ENCODE measurements around the gene GNAI3.

GNAI3 gene

DNA sequence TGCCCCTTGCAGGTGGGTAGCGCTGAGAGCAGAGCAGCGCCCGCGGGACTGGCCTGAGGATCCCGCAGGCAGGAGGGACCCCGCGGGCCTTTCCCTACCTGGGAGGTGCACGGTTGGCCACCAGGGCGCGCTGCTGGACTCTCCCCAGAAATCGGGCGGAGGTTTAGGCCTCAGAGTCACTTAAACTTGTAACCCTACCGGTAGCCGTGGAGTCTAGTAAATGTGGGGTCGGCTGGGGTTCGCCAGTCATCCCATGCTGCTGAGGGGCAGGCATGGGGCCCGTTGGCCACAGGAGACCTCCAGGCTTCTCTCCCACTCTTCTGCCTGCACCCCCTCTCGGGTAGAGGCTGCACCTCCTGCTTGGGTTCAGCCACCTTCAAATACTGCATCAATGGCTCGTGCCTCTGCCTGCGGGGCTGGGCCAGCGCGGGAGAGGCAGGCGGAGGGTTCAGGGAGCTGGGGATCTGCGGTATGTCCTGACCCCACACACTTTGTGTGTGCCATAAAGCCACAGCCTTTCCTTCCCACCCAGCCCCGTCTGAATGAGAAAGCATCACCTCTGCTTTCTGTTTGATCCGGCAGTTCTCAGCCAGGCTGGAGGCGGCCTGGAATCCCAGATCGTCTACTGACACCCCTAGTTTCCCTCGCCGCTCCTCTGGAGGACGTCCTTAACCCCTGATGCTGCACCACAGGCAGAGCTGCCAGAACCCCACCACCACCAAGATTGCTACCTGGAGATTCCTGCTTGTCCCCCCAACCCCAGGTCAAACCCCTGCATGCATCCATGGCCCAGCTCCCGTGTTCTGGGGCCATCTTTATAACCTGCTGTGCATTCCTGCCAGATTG lies 95.2 kb downstream of the GNAI3 start:
- DNase-seq (ENCODE audit: insufficient read length, low spot score) (no peak), FAIRE-seq (no peak)
- TF ChIP-seq, protein P1, sequence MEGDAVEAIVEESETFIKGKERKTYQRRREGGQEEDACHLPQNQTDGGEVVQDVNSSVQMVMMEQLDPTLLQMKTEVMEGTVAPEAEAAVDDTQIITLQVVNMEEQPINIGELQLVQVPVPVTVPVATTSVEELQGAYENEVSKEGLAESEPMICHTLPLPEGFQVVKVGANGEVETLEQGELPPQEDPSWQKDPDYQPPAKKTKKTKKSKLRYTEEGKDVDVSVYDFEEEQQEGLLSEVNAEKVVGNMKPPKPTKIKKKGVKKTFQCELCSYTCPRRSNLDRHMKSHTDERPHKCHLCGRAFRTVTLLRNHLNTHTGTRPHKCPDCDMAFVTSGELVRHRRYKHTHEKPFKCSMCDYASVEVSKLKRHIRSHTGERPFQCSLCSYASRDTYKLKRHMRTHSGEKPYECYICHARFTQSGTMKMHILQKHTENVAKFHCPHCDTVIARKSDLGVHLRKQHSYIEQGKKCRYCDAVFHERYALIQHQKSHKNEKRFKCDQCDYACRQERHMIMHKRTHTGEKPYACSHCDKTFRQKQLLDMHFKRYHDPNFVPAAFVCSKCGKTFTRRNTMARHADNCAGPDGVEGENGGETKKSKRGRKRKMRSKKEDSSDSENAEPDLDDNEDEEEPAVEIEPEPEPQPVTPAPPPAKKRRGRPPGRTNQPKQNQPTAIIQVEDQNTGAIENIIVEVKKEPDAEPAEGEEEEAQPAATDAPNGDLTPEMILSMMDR (IDR thresholded peaks at IDR 0.05; ENCODE audit: insufficient read depth, missing control alignments): peak; percentile 72

DNA sequence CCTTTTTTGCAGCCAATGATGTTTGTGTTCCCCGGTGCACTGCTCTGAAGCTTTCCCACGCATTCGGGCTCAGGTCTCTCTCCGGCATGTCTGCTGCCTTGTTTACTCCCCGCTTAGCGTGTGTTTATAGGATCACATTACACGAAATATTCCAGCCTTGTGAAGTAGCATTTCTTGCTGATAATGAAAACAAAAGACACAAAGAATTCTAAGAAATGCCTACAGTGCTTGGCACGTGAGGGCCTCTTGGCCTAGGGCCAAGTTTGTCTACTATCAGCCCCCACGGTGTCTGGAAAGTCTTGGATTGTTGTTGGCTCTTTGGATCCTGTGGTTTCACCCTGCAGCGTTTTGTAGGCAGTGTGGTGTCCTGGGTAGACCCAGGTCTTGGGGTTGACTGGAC lies 96.3 kb downstream of the GNAI3 start:
- no peak for DNase-seq (ENCODE audit: insufficient read length, low spot score)
- TF ChIP-seq, protein P1 (IDR thresholded peaks at IDR 0.05; ENCODE audit: insufficient read depth, missing control alignments): no peak
- FAIRE-seq: no peak

DNA sequence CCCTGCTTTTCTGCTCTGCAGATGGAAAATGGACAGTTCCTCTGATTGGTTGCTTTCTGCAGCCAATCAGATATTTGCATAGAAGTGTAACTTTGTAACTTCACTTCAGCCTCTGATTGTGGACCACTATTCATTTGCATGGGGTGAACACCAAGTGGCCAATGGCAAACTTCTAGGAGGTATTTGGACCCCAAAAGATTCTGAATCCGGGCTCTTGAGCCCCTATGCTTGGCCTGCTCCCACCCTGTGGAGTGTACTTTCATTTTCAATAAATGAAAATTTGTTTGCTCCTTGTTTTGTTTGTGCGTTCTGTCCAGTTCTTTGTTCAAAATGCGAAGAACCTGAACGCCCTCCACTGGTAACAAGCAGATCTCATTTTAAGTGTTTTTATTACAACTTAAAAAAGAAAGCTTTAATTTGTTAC lies 101.1 kb downstream of the GNAI3 start:
- TF ChIP-seq, protein P1 (IDR thresholded peaks at IDR 0.05; ENCODE audit: insufficient read depth, missing control alignments): peak; percentile 75
- DNase-seq (ENCODE audit: insufficient read length, low spot score) (no peak), FAIRE-seq (no peak)

DNA sequence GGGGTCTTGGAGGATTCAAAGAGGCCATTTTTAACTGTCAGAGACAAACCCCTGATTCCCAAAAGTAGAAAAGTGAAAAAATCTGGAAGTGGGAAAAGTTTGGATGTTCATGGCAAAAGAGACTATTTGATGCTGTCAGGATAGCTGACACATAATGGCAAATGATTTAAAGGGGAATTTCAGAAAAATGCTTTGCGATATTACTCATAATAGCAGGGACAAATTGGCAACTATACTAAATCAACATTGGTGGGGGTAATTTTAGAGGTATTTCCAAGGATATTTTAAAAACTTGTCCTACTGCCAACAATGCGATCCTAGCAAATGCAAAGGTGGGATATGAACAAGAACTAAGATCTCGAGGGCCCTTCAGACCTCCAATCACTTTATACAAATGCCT lies 102.2 kb downstream of the GNAI3 start:
- DNase-seq (ENCODE audit: insufficient read length, low spot score) (no peak), FAIRE-seq (no peak)
- TF ChIP-seq, protein P1 (IDR thresholded peaks at IDR 0.05; ENCODE audit: insufficient read depth, missing control alignments): no peak

DNA sequence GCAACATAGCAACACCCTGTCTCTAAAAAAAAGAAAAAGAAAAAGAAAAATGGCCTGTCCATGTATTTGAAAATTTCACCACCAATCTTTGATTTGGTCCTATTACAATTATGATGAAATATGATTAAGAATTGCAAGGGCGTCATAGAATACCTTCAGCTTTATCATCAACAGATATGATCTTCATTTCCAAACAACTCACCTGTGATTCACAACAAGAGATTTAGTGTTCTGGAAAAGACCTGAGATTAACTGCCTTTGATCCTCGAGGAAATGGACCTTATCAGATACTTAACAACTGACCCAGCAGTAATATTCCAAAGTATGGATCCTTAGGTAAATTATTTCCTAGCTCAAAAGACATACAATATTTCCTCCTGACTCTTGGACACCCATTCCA lies 104.0 kb downstream of the GNAI3 start:
- DNase-seq (ENCODE audit: insufficient read length, low spot score) (no peak), FAIRE-seq (no peak)
- TF ChIP-seq, protein P1 (IDR thresholded peaks at IDR 0.05; ENCODE audit: insufficient read depth, missing control alignments): no peak

DNA sequence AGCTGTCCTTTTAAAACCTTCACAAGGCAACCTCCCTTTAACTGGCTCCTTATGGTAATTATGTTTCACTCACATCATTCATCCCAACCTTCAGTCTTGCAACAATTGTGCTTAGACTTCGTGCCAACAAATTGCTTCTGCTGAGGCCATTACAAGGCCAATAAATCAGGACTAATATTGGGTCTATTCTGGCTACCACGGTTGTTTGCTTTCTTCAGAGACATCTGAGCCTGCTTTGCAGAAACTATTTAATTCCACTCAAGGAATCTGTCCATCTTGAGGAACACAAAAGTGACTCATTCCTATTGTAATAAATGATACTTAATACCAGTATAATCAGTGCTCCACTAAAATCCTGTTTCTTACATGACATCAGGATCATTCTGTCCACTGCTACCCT lies 104.9 kb downstream of the GNAI3 start:
- TF ChIP-seq, protein P1 (IDR thresholded peaks at IDR 0.05; ENCODE audit: insufficient read depth, missing control alignments): no peak
- DNase-seq (ENCODE audit: insufficient read length, low spot score) (no peak), FAIRE-seq (no peak)

DNA sequence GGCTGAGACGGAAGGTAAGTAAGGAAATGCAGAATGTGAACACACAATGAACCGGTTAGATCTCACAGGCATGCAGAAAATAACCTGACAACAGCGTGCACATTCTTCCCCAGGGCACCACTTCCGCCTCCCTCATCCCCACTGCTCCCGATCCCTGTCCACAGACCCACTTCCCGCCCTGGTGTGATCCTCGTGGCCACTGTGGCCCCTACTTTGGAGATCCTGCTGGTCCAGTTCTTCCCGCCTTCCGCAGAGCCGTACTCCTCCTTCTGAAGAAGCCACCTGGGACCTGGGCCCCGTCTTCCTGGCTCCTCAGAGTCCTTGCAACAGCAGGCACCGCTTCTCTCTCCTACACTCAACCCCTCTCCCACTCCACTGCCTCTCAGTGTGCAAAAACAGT lies 106.1 kb downstream of the GNAI3 start:
- DNase-seq (ENCODE audit: insufficient read length, low spot score) (no peak), FAIRE-seq (no peak)
- TF ChIP-seq, protein P1 (IDR thresholded peaks at IDR 0.05; ENCODE audit: insufficient read depth, missing control alignments): no peak

All from D721Med (cell line).